ENCODE measurements around the gene STYXL1.
"Not testable (repeated sequence)": the region's sequence is repeated elsewhere in the genome, so short reads cannot be mapped to it uniquely, and the experiment has no call there.

The STYXL1 gene

GRCh38 chr7:76023002-76023401 is 24.8 kb downstream of the STYXL1 start:
- no peak for DNase-seq

- no peak for DNase-seq
Measured at GRCh38 chr7:76022026-76022780, 25.6 kb downstream of the STYXL1 start.

GRCh38 chr7:76020031-76020714 is 27.6 kb downstream of the STYXL1 start:
- peak; percentile 59 for DNase-seq

- DNase-seq = not testable (repeated sequence)
Measured at GRCh38 chr7:76018520-76018919, 29.3 kb downstream of the STYXL1 start.

GRCh38 chr7:76016191-76016947 is 31.4 kb downstream of the STYXL1 start:
- DNase-seq = no peak

- DNase-seq = no peak
Measured at GRCh38 chr7:76011442-76011861, 36.3 kb downstream of the STYXL1 start.

- no peak for DNase-seq
Measured at GRCh38 chr7:76009672-76010600, 37.9 kb downstream of the STYXL1 start.

- DNase-seq = no peak
Measured at GRCh38 chr7:76008156-76008687, 39.6 kb downstream of the STYXL1 start.

- not testable (repeated sequence) for DNase-seq
Measured at GRCh38 chr7:76005004-76005403, 42.8 kb downstream of the STYXL1 start.

GRCh38 chr7:76003351-76003750 is 44.4 kb downstream of the STYXL1 start:
- no peak for DNase-seq

GRCh38 chr7:76002822-76003221 is 45.0 kb downstream of the STYXL1 start:
- no peak for DNase-seq

GRCh38 chr7:76002139-76002538 is 45.7 kb downstream of the STYXL1 start:
- DNase-seq = no peak

- DNase-seq = no peak
Measured at GRCh38 chr7:76000566-76000965, 47.2 kb downstream of the STYXL1 start.

GRCh38 chr7:75998038-75998437 is 49.8 kb downstream of the STYXL1 start:
- no peak for DNase-seq

- DNase-seq = no peak
Measured at GRCh38 chr7:75996476-75996875, 51.3 kb downstream of the STYXL1 start.

- DNase-seq = no peak
Measured at GRCh38 chr7:75995996-75996395, 51.8 kb downstream of the STYXL1 start.

- no peak for DNase-seq
Measured at GRCh38 chr7:75995052-75995471, 52.7 kb downstream of the STYXL1 start.

- peak; percentile 86 for DNase-seq
Measured at GRCh38 chr7:75994388-75995051, 53.3 kb downstream of the STYXL1 start, which contains the start of gene TMEM120A. Gene TMEM120A, minus strand, starts transcription at chr7:75994595. Its CDS starts 25 bp downstream, at chr7:75994570.

GRCh38 chr7:75993689-75994387 is 54.0 kb downstream of the STYXL1 start:
- DNase-seq = peak; percentile 22

GRCh38 chr7:75992083-75992755 is 55.6 kb downstream of the STYXL1 start:
- no peak for DNase-seq

All from NCI-H1105 treated with DMSO at 0.1 percent for 48 hours (cell line).